AG20443 (cell line): ENCODE measurements around the gene WNK4.
A peak's percentile ranks its signal among the peaks of the same experiment; 100 is the strongest.

Source experiments
- DNase-seq: peaks from one replicate; pipeline ENCODE4 v3.0.0; 2012; ENCODE audit warnings: low spot score, mixed read lengths

WNK4 gene

GRCh38 chr17:42841975-42842685 lies 61.7 kb downstream of the WNK4 start:
- DNase-seq, result peak; percentile 50

- peak; percentile 84 for DNase-seq
Observed at GRCh38 chr17:42843358-42843934, 63.0 kb downstream of the WNK4 start.

- DNase-seq, result no peak
Observed at GRCh38 chr17:42844271-42844670, 63.9 kb downstream of the WNK4 start, which contains the start of gene AOC2. TSS of gene AOC2 (plus strand) at chr17:42844580. CDS start at chr17:42844627, 47 bp downstream.

GRCh38 chr17:42844761-42845555 lies 64.5 kb downstream of the WNK4 start:
- DNase-seq, result no peak

GRCh38 chr17:42845556-42845917 lies 65.1 kb downstream of the WNK4 start:
- DNase-seq, result no peak

- DNase-seq, result no peak
Observed at GRCh38 chr17:42845918-42846593, 65.6 kb downstream of the WNK4 start.
